ENCODE results near the gene TEAD1. TPM values are rescaled to one million over a fixed set of nuclear protein-coding genes. Genes with fewer than 3 reads are reported as not detected.

The TEAD1 gene
- polyA plus RNA-seq, 1 donor from 2014 or later = 12.2 TPM

DNA sequence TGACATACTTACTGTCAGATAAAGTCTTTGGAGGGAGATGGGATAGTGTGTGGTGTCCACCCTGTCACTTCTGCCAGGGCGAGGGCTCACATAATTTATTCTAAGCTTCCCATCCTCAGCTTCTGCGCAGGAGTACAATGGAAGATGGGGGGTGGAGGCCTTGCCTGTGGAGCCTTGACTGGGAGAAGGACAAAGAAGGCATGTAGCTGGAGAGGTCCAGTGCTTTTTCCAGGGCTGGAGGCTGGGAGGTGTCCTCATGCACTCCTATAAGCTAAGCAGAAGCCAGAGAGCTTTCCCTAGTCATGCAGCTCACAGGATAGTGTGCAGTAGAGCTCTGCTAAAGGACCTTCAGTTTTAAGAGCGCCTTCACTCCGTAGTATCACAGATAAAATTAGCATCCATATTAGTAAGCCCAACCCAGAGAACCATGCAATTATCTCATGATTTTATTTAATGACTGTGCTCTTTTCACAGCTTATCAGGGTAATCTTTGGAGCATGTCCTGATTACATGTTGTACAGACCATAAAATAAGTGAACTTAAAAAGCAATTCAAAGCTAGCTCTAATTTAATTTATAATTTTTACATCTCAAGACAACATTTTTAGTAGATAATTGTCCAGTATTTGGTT is 148.3 kb downstream of the TEAD1 start:
- no peaks in the 10 kb centered on the region for H4K20me1 ChIP-seq (ENCODE audit: insufficient read depth)
- H3F3A ChIP-seq (ENCODE audit: insufficient read depth, low read length, poor library complexity, severe bottlenecking) = no peaks in the 10 kb centered on the region
- no peaks in the 10 kb centered on the region for H3K36me3 ChIP-seq (ENCODE audit: insufficient read depth, low read length)
- no peak overlapping the region for H2AFZ ChIP-seq (ENCODE audit: low read depth, low read length)
- H3K4me3 ChIP-seq (ENCODE audit: low read length) = no peak overlapping the region
- H3K9me3 ChIP-seq (ENCODE audit: low read length) = no peaks in the 10 kb centered on the region
- no peak overlapping the region for H3K9ac ChIP-seq (ENCODE audit: low read length)
- H3K27me3 ChIP-seq (ENCODE audit: insufficient read depth, low read depth, low read length) = no peaks in the 10 kb centered on the region
- H3K27ac ChIP-seq (ENCODE audit: low read length) = no peak overlapping the region
- H3K79me2 ChIP-seq (replicated peaks; ENCODE audit: insufficient read depth, low read length) = peaks cover 30% of the 10 kb centered on the region
- TF ChIP-seq EP300 (conservative IDR thresholded peaks at IDR 0.05; ENCODE audit: poor library complexity, severe bottlenecking) = no peak
- no peak for TF ChIP-seq TAF1 (IDR thresholded peaks at IDR 0.05; ENCODE audit: low read depth)
- TF ChIP-seq, protein P1, sequence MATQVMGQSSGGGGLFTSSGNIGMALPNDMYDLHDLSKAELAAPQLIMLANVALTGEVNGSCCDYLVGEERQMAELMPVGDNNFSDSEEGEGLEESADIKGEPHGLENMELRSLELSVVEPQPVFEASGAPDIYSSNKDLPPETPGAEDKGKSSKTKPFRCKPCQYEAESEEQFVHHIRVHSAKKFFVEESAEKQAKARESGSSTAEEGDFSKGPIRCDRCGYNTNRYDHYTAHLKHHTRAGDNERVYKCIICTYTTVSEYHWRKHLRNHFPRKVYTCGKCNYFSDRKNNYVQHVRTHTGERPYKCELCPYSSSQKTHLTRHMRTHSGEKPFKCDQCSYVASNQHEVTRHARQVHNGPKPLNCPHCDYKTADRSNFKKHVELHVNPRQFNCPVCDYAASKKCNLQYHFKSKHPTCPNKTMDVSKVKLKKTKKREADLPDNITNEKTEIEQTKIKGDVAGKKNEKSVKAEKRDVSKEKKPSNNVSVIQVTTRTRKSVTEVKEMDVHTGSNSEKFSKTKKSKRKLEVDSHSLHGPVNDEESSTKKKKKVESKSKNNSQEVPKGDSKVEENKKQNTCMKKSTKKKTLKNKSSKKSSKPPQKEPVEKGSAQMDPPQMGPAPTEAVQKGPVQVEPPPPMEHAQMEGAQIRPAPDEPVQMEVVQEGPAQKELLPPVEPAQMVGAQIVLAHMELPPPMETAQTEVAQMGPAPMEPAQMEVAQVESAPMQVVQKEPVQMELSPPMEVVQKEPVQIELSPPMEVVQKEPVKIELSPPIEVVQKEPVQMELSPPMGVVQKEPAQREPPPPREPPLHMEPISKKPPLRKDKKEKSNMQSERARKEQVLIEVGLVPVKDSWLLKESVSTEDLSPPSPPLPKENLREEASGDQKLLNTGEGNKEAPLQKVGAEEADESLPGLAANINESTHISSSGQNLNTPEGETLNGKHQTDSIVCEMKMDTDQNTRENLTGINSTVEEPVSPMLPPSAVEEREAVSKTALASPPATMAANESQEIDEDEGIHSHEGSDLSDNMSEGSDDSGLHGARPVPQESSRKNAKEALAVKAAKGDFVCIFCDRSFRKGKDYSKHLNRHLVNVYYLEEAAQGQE (IDR thresholded peaks at IDR 0.05; ENCODE audit: borderline replicate concordance) = no peak
- TF ChIP-seq SMC3 (conservative IDR thresholded peaks at IDR 0.05; ENCODE audit: poor library complexity) = no peak
- no peak for TF ChIP-seq POLR2AphosphoS5 (IDR thresholded peaks at IDR 0.05)
- TF ChIP-seq MXI1 (conservative IDR thresholded peaks at IDR 0.05; ENCODE audit: poor library complexity, severe bottlenecking) = no peak
- TF ChIP-seq RAD21 (conservative IDR thresholded peaks at IDR 0.05) = no peak
- no peak for TF ChIP-seq EZH2 (IDR thresholded peaks at IDR 0.05; ENCODE audit: borderline replicate concordance, insufficient read depth, low read length, poor library complexity, severe bottlenecking)
- TF ChIP-seq, protein P2, sequence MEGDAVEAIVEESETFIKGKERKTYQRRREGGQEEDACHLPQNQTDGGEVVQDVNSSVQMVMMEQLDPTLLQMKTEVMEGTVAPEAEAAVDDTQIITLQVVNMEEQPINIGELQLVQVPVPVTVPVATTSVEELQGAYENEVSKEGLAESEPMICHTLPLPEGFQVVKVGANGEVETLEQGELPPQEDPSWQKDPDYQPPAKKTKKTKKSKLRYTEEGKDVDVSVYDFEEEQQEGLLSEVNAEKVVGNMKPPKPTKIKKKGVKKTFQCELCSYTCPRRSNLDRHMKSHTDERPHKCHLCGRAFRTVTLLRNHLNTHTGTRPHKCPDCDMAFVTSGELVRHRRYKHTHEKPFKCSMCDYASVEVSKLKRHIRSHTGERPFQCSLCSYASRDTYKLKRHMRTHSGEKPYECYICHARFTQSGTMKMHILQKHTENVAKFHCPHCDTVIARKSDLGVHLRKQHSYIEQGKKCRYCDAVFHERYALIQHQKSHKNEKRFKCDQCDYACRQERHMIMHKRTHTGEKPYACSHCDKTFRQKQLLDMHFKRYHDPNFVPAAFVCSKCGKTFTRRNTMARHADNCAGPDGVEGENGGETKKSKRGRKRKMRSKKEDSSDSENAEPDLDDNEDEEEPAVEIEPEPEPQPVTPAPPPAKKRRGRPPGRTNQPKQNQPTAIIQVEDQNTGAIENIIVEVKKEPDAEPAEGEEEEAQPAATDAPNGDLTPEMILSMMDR (IDR thresholded peaks at IDR 0.05; ENCODE audit: poor library complexity, severe bottlenecking) = no peak
- H3K9me2 ChIP-seq (ENCODE audit: insufficient read depth, low read length) = no peaks in the 10 kb centered on the region
- H3K4me2 ChIP-seq (ENCODE audit: low read length) = no peak overlapping the region

DNA sequence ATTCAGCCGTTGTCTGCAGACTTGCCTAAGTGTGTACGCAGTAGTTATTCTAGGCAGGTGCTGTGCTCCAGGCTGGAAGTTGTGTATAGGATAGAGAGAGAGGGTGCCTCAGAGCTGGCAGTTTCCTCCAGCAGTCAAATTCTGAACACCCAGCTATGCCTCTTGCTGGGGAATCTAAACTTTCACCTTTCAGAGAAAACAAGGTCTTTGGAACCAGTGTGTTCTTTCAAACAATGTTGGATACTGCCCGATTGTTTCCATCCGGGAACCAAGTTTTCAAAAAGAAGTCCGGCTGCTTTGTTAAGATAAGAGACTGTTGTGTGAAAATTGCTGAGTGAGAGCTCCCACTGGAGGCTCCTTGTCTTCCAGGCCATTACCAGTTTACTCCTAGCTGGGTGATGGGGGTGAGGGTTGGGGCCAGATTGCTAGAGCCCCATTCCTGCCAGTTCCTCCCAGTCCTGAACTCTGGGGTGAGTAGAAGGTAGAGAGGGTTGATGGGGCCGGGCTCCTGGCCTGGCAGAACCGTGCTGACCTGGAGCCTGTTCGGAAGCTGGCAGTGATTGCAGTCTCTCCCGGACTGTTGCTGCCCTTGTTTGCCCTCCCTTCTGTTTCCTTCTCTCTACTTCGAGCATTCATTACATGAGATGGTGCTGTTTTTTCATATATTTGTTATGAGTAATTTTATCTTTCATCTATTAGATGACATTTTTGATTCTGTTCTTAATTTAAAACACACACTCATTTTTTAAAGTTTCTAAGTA is 150.2 kb downstream of the TEAD1 start:
- Histone ChIP-seq H3K27ac (ENCODE audit: low read length) (no peak overlapping the region), H3F3A (ENCODE audit: insufficient read depth, low read length, poor library complexity, severe bottlenecking) (no peaks in the 10 kb centered on the region), H3K27me3 (ENCODE audit: insufficient read depth, low read depth, low read length) (no peaks in the 10 kb centered on the region), H4K20me1 (ENCODE audit: insufficient read depth) (no peaks in the 10 kb centered on the region), H3K9me2 (ENCODE audit: insufficient read depth, low read length) (no peaks in the 10 kb centered on the region), H3K36me3 (ENCODE audit: insufficient read depth, low read length) (no peaks in the 10 kb centered on the region), H3K4me2 (ENCODE audit: low read length) (no peak overlapping the region), H2AFZ (ENCODE audit: low read depth, low read length) (no peak overlapping the region), H3K4me3 (ENCODE audit: low read length) (no peak overlapping the region), H3K9ac (ENCODE audit: low read length) (no peak overlapping the region), H3K79me2 (replicated peaks; ENCODE audit: insufficient read depth, low read length) (peaks cover 25% of the 10 kb centered on the region), H3K9me3 (ENCODE audit: low read length) (no peaks in the 10 kb centered on the region)
- TF ChIP-seq, protein P2 (IDR thresholded peaks at IDR 0.05; ENCODE audit: poor library complexity, severe bottlenecking) = no peak
- no peak for TF ChIP-seq POLR2AphosphoS5 (IDR thresholded peaks at IDR 0.05)

All from neural cell (in vitro differentiated cells).